HG02938 (cell line): ENCODE results near the gene DDX1.

Experiments
- ATAC-seq: cut with Tn5 transposase; IDR thresholded peaks from one replicate; pipeline ENCODE4 v1.9.1; 2021; ENCODE audit warnings: mild to moderate bottlenecking, moderate library complexity; ENCODE audit not compliant: unreplicated experiment

DDX1 gene

GRCh38 chr2:15658911-15659310 is 67.2 kb downstream of the DDX1 start:
- no peak for ATAC-seq

- no peak for ATAC-seq
Measured at GRCh38 chr2:15660491-15661294, 69.0 kb downstream of the DDX1 start.

- ATAC-seq = no peak
Measured at GRCh38 chr2:15661295-15661569, 69.6 kb downstream of the DDX1 start.

- no peak for ATAC-seq
Measured at GRCh38 chr2:15662026-15662425, 70.4 kb downstream of the DDX1 start.

- no peak for ATAC-seq
Measured at GRCh38 chr2:15662579-15662978, 70.9 kb downstream of the DDX1 start.

- no peak for ATAC-seq
Measured at GRCh38 chr2:15663802-15664201, 72.1 kb downstream of the DDX1 start.

GRCh38 chr2:15664273-15665066 is 72.8 kb downstream of the DDX1 start:
- ATAC-seq = no peak

DNA sequence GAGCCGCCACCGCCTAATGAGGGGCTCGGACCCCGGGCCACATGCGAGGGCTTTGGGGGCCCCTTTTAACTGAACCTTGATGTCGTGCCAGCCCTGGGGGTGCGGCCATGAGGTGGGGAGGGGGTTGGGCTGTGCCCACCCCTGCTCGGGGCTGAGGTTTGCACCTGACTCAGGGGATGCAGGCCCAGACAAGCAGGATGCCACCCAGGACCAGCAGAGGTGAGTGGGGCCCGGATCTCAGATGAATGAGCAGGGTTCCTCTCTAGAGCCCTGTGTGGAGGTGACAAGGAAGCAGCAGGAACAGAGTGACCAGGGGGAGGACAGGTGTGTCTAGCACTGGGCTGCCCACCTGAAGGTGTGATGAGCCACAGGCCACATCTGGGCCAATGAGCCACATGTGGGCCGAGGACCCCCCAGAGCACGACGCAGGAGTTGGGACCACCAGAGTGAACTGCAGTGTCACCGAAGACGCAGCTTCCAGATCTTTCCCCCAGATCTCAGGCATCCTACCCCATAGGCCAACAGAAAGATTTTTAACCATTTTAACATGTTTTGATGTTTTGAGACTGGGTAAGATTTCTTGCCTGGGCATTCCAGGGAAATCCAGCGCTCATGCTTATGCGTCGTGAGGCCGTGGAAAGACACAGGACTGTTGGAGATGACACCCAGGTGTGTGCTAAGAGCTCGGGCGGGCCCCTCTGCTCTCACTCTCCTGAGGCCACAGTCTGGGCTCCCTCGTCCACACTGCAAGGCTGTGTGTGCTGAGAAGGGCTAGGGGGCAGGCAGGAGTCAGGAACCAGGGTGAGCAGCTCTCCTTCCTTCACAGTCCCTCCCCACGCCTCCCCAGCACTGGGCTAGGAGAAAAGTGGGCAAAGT is 73.6 kb downstream of the DDX1 start:
- no peak for ATAC-seq

DNA sequence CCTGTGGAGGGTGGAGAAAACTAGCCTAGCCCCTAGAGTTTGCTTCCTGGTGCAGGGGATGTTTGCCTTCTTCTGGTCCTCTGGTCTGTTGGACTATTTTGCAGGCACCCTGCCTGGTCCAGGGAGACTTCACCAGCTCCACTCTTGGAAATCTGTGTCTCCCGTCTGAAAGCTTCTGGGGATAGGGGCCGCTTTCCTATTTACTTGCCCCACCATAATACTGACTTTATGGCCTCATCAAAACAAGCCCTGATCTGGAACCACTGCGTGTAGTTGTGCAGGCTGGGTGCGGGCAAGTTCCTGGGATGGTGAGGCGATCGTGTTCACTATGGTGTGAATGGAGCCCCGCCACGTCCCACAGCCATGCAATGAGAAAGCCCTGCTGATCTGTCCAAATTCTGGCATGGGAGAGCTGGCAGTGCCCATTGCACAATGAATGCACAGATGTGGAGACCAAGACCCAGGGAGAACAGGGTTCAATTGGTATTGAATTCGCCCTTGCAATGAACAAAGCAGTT is 74.3 kb downstream of the DDX1 start:
- ATAC-seq = no peak

- ATAC-seq = no peak
Measured at GRCh38 chr2:15666861-15667808, 75.5 kb downstream of the DDX1 start.

DNA sequence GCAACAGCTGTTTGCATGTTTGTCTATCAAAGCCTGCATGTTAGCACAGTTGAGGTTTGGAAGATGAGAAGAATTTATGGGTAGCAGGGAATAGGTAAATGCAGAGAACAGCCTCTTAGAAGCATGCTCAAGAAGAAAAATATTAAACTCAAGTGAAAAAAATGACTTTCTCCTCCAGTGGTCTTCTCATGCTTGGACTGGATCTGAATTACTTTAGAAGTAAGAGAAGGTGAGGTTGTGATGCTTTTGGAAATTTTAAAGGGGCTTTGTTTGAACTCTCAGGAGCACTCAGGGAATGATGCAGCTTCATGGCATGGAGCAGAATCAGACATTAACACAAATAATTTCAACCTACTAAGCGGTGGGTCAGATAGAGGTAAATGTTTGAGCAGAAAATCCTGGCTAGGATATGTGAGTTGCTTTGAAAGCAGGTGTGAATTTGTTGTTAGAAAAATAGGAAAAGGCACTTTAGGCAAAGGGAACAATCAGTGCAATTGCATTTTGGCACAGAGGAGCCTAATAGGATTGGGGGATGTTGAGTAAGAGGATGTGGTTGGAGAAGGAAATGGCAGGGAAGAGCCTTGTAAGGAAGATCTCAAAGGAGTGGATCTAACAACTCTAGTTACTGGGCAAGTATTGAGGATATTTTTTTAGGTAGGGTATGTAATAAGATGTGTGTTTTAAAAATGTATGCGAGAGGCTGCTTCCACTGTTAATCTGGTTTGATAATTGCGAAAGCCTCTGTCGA is 76.3 kb downstream of the DDX1 start:
- no peak for ATAC-seq

DNA sequence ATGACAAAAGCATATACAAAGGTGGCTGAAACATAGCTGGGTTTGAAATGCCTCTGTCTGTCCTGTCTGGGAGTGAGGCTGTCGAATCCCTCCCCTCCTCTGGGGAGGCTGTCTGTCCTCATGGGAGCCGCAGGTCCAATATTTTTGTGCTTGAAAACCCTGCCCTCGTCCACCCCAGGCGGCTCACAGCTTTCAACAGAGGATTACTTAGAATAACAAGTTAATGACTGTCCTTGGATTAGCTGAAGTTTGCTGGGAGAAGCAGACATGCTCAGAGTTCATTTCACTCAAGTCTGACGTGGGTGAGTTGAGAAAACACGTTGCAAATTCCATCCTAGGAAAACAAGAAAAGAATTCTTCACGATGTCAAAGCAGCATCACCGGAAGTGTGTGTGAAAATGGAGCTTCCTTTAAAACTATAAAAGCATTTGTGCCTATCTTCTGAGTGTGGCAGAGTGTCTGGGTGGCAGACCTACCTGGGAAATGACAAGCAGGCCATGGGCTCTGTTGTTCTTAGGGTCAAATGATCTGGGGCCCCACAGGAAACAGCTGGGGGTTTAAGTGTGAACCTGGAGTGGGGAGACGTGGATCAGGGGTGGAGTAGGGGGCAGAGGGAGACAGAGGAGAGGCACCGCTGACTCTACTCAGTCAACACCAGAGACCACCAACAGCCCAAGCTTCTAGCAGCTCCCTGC is 77.1 kb downstream of the DDX1 start:
- no peak for ATAC-seq

DNA sequence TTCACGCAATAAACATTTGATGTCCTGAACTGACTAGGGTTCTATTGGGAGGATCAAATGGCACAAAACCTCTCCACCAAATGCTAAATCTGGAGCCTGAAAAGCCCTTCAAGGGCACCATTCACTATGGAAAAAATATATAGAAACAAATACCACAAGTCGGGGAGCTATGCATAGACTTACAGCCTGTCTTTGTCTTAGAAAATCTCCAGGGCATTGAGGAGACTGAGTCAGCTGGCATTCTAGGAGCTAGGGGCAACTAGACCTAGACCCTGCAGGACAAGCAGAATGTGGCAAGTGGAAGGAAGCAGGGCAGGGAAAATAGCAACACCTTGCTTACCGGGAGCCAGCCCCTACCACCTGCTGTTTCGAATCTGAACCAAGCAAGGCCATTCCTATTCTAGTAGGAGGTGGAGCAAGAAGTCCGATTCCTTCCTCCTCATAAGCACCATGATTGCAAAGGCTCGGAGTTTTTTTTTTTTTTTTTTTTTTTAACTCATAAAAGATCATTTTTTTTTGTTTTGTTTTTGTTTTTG is 77.8 kb downstream of the DDX1 start:
- ATAC-seq = no peak

DNA sequence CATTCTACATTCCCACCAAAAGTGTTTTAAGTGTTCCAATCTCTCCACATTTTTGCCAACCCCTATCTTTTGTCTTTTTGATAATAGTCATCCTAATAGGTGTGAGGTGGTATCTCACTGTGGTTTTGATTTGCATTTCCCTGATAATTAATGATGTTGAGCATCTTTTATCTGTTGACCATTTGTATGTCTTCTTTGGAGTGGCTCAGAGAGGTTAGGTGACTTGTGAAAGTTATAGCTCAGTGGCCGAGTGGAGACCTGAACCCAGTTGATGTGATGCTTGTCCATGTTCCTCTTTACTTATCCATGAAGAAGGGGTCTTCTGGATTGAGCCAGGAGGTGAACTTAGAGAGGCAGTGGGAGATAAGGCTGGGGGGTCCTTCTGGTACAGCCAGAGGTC is 78.8 kb downstream of the DDX1 start:
- no peak for ATAC-seq

DNA sequence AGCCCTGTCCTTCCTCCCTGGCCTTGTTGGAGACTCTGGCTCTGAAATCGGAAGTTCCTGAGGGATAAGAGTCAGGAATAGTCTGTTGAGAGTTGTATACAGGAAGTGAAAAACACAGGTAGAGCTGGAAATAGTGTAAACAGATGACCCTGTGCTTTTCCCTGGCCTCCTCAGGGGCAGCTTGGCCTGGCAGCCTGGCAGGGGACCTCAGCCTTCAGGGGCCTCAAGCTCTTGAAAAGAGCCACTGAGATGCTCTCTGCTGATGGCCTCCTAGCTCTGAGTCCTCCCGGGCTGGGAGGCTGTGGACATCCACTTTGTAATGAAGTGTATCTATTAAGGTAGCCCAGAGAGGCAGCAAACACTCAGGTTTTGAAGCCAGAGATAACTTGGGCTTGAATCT is 79.3 kb downstream of the DDX1 start:
- no peak for ATAC-seq

GRCh38 chr2:15671409-15671808 is 79.7 kb downstream of the DDX1 start:
- ATAC-seq = no peak

- ATAC-seq = no peak
Measured at GRCh38 chr2:15671842-15672815, 80.5 kb downstream of the DDX1 start.
